Right cardiac atrium (tissue), 5 donors: ENCODE measurements around the gene PRKCZ. TPM values are rescaled to one million over a fixed set of nuclear protein-coding genes. Genes with fewer than 3 reads are reported as not detected.
A peak's percentile ranks its signal among the peaks of the same experiment; 100 is the strongest.

ENCODE experiments used
- ATAC-seq, 2 donors: fragments of 200-7000 bp; cut with Tn5 transposase; one replicate each; pipeline versions ENCODE4 v1.8.0 to v1.9.1; 2020; ENCODE audit warnings: moderate library complexity in 2 of 2, mild to moderate bottlenecking in 1 of 2
- DNase-seq, 3 donors: peaks; one replicate each; pipeline ENCODE4 v3.0.0-alpha.2; 2020
- H3K27ac ChIP-seq: one replicate; pipeline ENCODE4 v1.5.1; 2013; ENCODE audit warnings: mild to moderate bottlenecking, low read length, control low read depth, moderate library complexity
- H3K27me3 ChIP-seq: one replicate; pipeline ENCODE4 v1.6.1; 2013; ENCODE audit not compliant: control insufficient read depth, insufficient read depth
- H3K4me1 ChIP-seq: one replicate; pipeline ENCODE4 v1.6.1; 2013; ENCODE audit warnings: low read length; ENCODE audit not compliant: control insufficient read depth, insufficient read depth
- H3K4me3 ChIP-seq: one replicate; pipeline ENCODE4 v1.5.1; 2013; ENCODE audit warnings: low read length, control low read depth
- H3K9me3 ChIP-seq: one replicate; pipeline ENCODE4 v1.6.1; 2013; ENCODE audit warnings: low read length; ENCODE audit not compliant: control insufficient read depth
- WGBS: extraction: QIAGEN DNeasy Blood & Tissue Kit; methylation state at CpG from one replicate; pipeline ENCODE4 v1.1.7; 2013; 5-methylcytosine and 5-hydroxymethylcytosine counted together
- intact Hi-C, 4 donors: fragments of 100-400 bp; cut with DNase I; formaldehyde crosslinking; loops; one replicate each; pipeline versions ENCODE4 v1.11.0 to v1.14.0; 2022 to 2023
- polyA plus RNA-seq: library from polyadenylated mRNA; stranded (reverse); fragments of 200-250 nt; gene quantifications from one replicate; pipeline ENCODE4 v1.2.3, GENCODE V29; 2013
- total RNA-seq, 4 donors: library from RNA; stranded (reverse); fragmentation: NEBNext Ultra II Directional; extraction: Animal tissue kit (Norgen Biotek cat#: 25700); gene quantifications; one replicate each; pipeline ENCODE4 v1.2.1, GENCODE V29; 2021
- donor health status: healthy with polysubstance abuse.
- donor health status: DM: no; HTN: yes; CAD: no.
- donor health status: DM: no; HTN: no; CAD: no.
- donor health status: DM: no; HTN: yes; CAD: no; lungs with severe emphysema.
- donor health status: DM: yes; HTN: yes; CAD: no.

Gene PRKCZ
- total and polyA plus RNA-seq, 5 donors: 15.1 to 28.1 (median 21.6) TPM

GRCh38 chr1:2106659-2107405 lies 56.6 kb downstream of the PRKCZ start:
- WGBS: 79% methylated on average over 37 of the region's 37 CpGs
- Histone ChIP-seq H3K27ac (no peak overlapping the region), H3K4me1 (no peaks in the 10 kb centered on the region), H3K4me3 (no peak overlapping the region), H3K9me3 (no peaks in the 10 kb centered on the region), H3K27me3 (no peaks in the 10 kb centered on the region)
- intact Hi-C loops: no loop called here
- DNase-seq: peak in 2 of 3 donors; percentile 28 to 39
- no peak for ATAC-seq

- 89% methylated on average over 23 of the region's 23 CpGs for WGBS
- Histone ChIP-seq H3K4me1 (no peaks in the 10 kb centered on the region), H3K27me3 (no peaks in the 10 kb centered on the region), H3K9me3 (no peaks in the 10 kb centered on the region), H3K4me3 (no peak overlapping the region), H3K27ac (no peak overlapping the region)
- intact Hi-C loops: no loop called here
- ATAC-seq: no peak
- DNase-seq: peak in 2 of 3 donors; percentile 29 to 55
These were observed 57.5 kb downstream of the PRKCZ start for GRCh38 chr1:2107586-2108212.

- H3K27ac ChIP-seq: no peak overlapping the region
- no peaks in the 10 kb centered on the region for H3K27me3 ChIP-seq
- ATAC-seq (peak; percentile 22 to 27), DNase-seq (peak in 2 of 3 donors; percentile 49 to 66)
- H3K4me1 ChIP-seq: no peaks in the 10 kb centered on the region
- no peaks in the 10 kb centered on the region for H3K9me3 ChIP-seq
- 69% methylated on average over 33 of the region's 33 CpGs for WGBS
- no peak overlapping the region for H3K4me3 ChIP-seq
- intact Hi-C loops: no loop called here
These were observed 58.1 kb downstream of the PRKCZ start for GRCh38 chr1:2108213-2108876.

- H3K27me3 ChIP-seq: no peaks in the 10 kb centered on the region
- 69% methylated on average over 28 of the region's 28 CpGs for WGBS
These were observed 58.8 kb downstream of the PRKCZ start for GRCh38 chr1:2108877-2109580.

GRCh38 chr1:2109581-2110021 lies 59.4 kb downstream of the PRKCZ start:
- 90% methylated on average over 24 of the region's 24 CpGs for WGBS
- Histone ChIP-seq H3K4me3 (no peak overlapping the region), H3K27me3 (no peaks in the 10 kb centered on the region), H3K4me1 (no peaks in the 10 kb centered on the region), H3K27ac (no peak overlapping the region), H3K9me3 (no peaks in the 10 kb centered on the region)
- ATAC-seq: no peak
- intact Hi-C loops: no loop called here
- DNase-seq: peak; percentile 7 to 46 (median 35)

More at GRCh38 chr1:2108877-2109580, 58.8 kb downstream of the PRKCZ start:
- H3K4me1 ChIP-seq: no peaks in the 10 kb centered on the region
- H3K4me3 ChIP-seq: no peak overlapping the region
- no peak overlapping the region for H3K27ac ChIP-seq
- DNase-seq (no peak), ATAC-seq (no peak)
- intact Hi-C loops: no loop called here
- no peaks in the 10 kb centered on the region for H3K9me3 ChIP-seq

GRCh38 chr1:2110191-2110737 lies 60.1 kb downstream of the PRKCZ start:
- H3K4me3 ChIP-seq: no peak overlapping the region
- no peaks in the 10 kb centered on the region for H3K4me1 ChIP-seq
- no peaks in the 10 kb centered on the region for H3K9me3 ChIP-seq
- ATAC-seq (no peak), DNase-seq (peak; percentile 7 to 48 (median 25))
- 92% methylated on average over 17 of the region's 18 CpGs for WGBS
- intact Hi-C loops: no loop called here
- H3K27ac ChIP-seq: no peak overlapping the region
- no peaks in the 10 kb centered on the region for H3K27me3 ChIP-seq

- no peaks in the 10 kb centered on the region for H3K9me3 ChIP-seq
- no peak overlapping the region for H3K27ac ChIP-seq
- H3K4me3 ChIP-seq: no peak overlapping the region
- ATAC-seq: no peak
- DNase-seq: peak; percentile 10 to 59 (median 26)
- 91% methylated on average over 28 of the region's 28 CpGs for WGBS
- no peaks in the 10 kb centered on the region for H3K27me3 ChIP-seq
- H3K4me1 ChIP-seq: no peaks in the 10 kb centered on the region
- intact Hi-C loops: no loop called here
These were observed 60.8 kb downstream of the PRKCZ start for GRCh38 chr1:2110738-2111673.

- H3K9me3 ChIP-seq: no peaks in the 10 kb centered on the region
- peak; percentile 10 to 35 (median 21) for DNase-seq
- no peak for ATAC-seq
- intact Hi-C loops: no loop called here
- no peaks in the 10 kb centered on the region for H3K4me1 ChIP-seq
- H3K27me3 ChIP-seq: no peaks in the 10 kb centered on the region
- no peak overlapping the region for H3K27ac ChIP-seq
- 89% methylated on average over 15 of the region's 15 CpGs for WGBS
- no peak overlapping the region for H3K4me3 ChIP-seq
These were observed 61.4 kb downstream of the PRKCZ start for GRCh38 chr1:2111674-2112035.

GRCh38 chr1:2112280-2112701 lies 62.1 kb downstream of the PRKCZ start:
- intact Hi-C loops: no loop called here
- no peak overlapping the region for H3K27ac ChIP-seq
- WGBS: 73% methylated on average over 17 of the region's 17 CpGs
- no peak for ATAC-seq
- no peak overlapping the region for H3K4me3 ChIP-seq
- no peaks in the 10 kb centered on the region for H3K27me3 ChIP-seq
- H3K9me3 ChIP-seq: no peaks in the 10 kb centered on the region
- H3K4me1 ChIP-seq: no peaks in the 10 kb centered on the region
- peak; percentile 2 to 48 (median 34) for DNase-seq

GRCh38 chr1:2113620-2114135 lies 63.5 kb downstream of the PRKCZ start:
- no peak overlapping the region for H3K4me3 ChIP-seq
- intact Hi-C loops: no loop called here
- H3K27me3 ChIP-seq: no peaks in the 10 kb centered on the region
- WGBS: 91% methylated on average over 15 of the region's 15 CpGs
- H3K27ac ChIP-seq: no peak overlapping the region
- no peak for ATAC-seq
- H3K4me1 ChIP-seq: no peaks in the 10 kb centered on the region
- no peaks in the 10 kb centered on the region for H3K9me3 ChIP-seq
- DNase-seq: peak in 2 of 3 donors; percentile 1 to 38
